ENCODE measurements around the gene C6orf52. TPM values are rescaled to one million over a fixed set of nuclear protein-coding genes. Genes with fewer than 3 reads are reported as not detected.

C6orf52 gene
- total and polyA plus RNA-seq, 9 of the 15 experiments (the other 6 are each of a cell fraction or from before 2014, with no cell fraction given): 6.7 to 37.0 (median 11.1) TPM

GRCh38 chr6:10722570-10722819 is 28.1 kb upstream of the C6orf52 start (continued):
- TF ChIP-seq IRF1 (CRISPR knock-in tag; IDR thresholded peaks at IDR 0.05; ENCODE audit: borderline replicate concordance): no peak
- no peak for TF ChIP-seq PHTF2 (CRISPR knock-in tag; IDR thresholded peaks at IDR 0.05)
- TF ChIP-seq HNRNPLL (IDR thresholded peaks at IDR 0.05; ENCODE audit: low read depth, low read length, poor library complexity, severe bottlenecking): no peak
- TF ChIP-seq MECOM (CRISPR knock-in tag; IDR thresholded peaks at IDR 0.05): peak; percentile 64; the same call in 1 of the 2 replicates
- no peak for TF ChIP-seq ZNF449 (CRISPR knock-in tag; IDR thresholded peaks at IDR 0.05)
- TF ChIP-seq XRCC5 (IDR thresholded peaks at IDR 0.05; ENCODE audit: low read depth, low read length): no peak
- TF ChIP-seq, protein P1, sequence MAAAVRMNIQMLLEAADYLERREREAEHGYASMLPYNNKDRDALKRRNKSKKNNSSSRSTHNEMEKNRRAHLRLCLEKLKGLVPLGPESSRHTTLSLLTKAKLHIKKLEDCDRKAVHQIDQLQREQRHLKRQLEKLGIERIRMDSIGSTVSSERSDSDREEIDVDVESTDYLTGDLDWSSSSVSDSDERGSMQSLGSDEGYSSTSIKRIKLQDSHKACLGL (CRISPR knock-in tag; IDR thresholded peaks at IDR 0.05; ENCODE audit: borderline replicate concordance, poor library complexity, severe bottlenecking): no peak
- TF ChIP-seq, protein P2, sequence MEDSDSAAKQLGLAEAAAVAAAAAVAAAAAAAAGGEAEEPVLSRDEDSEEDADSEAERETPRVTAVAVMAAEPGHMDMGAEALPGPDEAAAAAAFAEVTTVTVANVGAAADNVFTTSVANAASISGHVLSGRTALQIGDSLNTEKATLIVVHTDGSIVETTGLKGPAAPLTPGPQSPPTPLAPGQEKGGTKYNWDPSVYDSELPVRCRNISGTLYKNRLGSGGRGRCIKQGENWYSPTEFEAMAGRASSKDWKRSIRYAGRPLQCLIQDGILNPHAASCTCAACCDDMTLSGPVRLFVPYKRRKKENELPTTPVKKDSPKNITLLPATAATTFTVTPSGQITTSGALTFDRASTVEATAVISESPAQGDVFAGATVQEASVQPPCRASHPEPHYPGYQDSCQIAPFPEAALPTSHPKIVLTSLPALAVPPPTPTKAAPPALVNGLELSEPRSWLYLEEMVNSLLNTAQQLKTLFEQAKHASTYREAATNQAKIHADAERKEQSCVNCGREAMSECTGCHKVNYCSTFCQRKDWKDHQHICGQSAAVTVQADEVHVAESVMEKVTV (CRISPR knock-in tag; IDR thresholded peaks at IDR 0.05): 0 out of 2 replicates have a peak, but pooled peaks have one; percentile 36
- no peak for TF ChIP-seq PRMT5 (CRISPR knock-in tag; IDR thresholded peaks at IDR 0.05)
- TF ChIP-seq ZNF347 (CRISPR knock-in tag; IDR thresholded peaks at IDR 0.05; ENCODE audit: low read depth): no peak
- no peak for TF ChIP-seq PHB (CRISPR knock-in tag; IDR thresholded peaks at IDR 0.05)
- TF ChIP-seq PKNOX1 (IDR thresholded peaks at IDR 0.05): peak; percentile 88
- TF ChIP-seq RUNX1 (IDR thresholded peaks at IDR 0.05; ENCODE audit: low read depth): no peak
- TF ChIP-seq SRSF3 (IDR thresholded peaks at IDR 0.05; ENCODE audit: insufficient read depth, low read length): no peak
- TF ChIP-seq NFIX (CRISPR knock-in tag; IDR thresholded peaks at IDR 0.05; ENCODE audit: low read depth): 0 out of 2 replicates have a peak, but pooled peaks have one; percentile 17
- no peak for TF ChIP-seq ZKSCAN8 (CRISPR knock-in tag; IDR thresholded peaks at IDR 0.05)
- TF ChIP-seq DMBX1 (CRISPR knock-in tag; IDR thresholded peaks at IDR 0.05; ENCODE audit: borderline replicate concordance): 0 out of 2 replicates have a peak, but pooled peaks have one; percentile 44
- TF ChIP-seq, protein P3, sequence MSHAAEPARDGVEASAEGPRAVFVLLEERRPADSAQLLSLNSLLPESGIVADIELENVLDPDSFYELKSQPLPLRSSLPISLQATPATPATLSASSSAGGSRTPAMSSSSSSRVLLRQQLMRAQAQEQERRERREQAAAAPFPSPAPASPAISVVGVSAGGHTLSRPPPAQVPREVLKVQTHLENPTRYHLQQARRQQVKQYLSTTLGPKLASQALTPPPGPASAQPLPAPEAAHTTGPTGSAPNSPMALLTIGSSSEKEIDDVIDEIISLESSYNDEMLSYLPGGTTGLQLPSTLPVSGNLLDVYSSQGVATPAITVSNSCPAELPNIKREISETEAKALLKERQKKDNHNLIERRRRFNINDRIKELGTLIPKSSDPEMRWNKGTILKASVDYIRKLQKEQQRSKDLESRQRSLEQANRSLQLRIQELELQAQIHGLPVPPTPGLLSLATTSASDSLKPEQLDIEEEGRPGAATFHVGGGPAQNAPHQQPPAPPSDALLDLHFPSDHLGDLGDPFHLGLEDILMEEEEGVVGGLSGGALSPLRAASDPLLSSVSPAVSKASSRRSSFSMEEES (CRISPR knock-in tag; IDR thresholded peaks at IDR 0.05): no peak; the same call in 1 of the 2 replicates
- TF ChIP-seq, protein P4, sequence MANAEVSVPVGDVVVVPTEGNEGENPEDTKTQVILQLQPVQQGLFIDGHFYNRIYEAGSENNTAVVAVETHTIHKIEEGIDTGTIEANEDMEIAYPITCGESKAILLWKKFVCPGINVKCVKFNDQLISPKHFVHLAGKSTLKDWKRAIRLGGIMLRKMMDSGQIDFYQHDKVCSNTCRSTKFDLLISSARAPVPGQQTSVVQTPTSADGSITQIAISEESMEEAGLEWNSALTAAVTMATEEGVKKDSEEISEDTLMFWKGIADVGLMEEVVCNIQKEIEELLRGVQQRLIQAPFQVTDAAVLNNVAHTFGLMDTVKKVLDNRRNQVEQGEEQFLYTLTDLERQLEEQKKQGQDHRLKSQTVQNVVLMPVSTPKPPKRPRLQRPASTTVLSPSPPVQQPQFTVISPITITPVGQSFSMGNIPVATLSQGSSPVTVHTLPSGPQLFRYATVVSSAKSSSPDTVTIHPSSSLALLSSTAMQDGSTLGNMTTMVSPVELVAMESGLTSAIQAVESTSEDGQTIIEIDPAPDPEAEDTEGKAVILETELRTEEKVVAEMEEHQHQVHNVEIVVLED (CRISPR knock-in tag; IDR thresholded peaks at IDR 0.05): peak; percentile 13; the same call in 1 of the 2 replicates
- 0 out of 2 replicates have a peak, but pooled peaks have one; percentile 22 for TF ChIP-seq TARDBP (IDR thresholded peaks at IDR 0.05)
- TF ChIP-seq BRD9 (IDR thresholded peaks at IDR 0.05; ENCODE audit: low read depth, partially characterized antibody): no peak
